Astrocyte (in vitro differentiated cells and primary cell): ENCODE results near the gene CLNK.

ENCODE experiments used
- EZH2 ChIP-seq: IDR thresholded peaks from 2 replicates; pipeline ENCODE4 v1.6.1; 2012; ENCODE audit warnings: mild to moderate bottlenecking, low read length, inconsistent platforms; ENCODE audit not compliant: insufficient read depth
- TF ChIP-seq, protein P1 (sequence below): IDR thresholded peaks from 2 replicates; pipeline ENCODE4 v1.5.1; 2011; ENCODE audit warnings: low read depth, mild to moderate bottlenecking, inconsistent platforms, low read length, moderate library complexity; ENCODE audit not compliant: insufficient read depth

- TF ChIP-seq, protein P1, sequence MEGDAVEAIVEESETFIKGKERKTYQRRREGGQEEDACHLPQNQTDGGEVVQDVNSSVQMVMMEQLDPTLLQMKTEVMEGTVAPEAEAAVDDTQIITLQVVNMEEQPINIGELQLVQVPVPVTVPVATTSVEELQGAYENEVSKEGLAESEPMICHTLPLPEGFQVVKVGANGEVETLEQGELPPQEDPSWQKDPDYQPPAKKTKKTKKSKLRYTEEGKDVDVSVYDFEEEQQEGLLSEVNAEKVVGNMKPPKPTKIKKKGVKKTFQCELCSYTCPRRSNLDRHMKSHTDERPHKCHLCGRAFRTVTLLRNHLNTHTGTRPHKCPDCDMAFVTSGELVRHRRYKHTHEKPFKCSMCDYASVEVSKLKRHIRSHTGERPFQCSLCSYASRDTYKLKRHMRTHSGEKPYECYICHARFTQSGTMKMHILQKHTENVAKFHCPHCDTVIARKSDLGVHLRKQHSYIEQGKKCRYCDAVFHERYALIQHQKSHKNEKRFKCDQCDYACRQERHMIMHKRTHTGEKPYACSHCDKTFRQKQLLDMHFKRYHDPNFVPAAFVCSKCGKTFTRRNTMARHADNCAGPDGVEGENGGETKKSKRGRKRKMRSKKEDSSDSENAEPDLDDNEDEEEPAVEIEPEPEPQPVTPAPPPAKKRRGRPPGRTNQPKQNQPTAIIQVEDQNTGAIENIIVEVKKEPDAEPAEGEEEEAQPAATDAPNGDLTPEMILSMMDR = no peak
- no peak for TF ChIP-seq EZH2
Observed at GRCh38 chr4:10643600-10644425, 40.8 kb downstream of the CLNK start.
